T1000 (cell line): ENCODE measurements around the gene FSTL4.

Experiments
- DNase-seq: peaks from one replicate; lab custom pipeline; 2025; ENCODE audit warnings: mixed read lengths; lab: John Stamatoyannopoulos, UW

FSTL4 gene

DNA sequence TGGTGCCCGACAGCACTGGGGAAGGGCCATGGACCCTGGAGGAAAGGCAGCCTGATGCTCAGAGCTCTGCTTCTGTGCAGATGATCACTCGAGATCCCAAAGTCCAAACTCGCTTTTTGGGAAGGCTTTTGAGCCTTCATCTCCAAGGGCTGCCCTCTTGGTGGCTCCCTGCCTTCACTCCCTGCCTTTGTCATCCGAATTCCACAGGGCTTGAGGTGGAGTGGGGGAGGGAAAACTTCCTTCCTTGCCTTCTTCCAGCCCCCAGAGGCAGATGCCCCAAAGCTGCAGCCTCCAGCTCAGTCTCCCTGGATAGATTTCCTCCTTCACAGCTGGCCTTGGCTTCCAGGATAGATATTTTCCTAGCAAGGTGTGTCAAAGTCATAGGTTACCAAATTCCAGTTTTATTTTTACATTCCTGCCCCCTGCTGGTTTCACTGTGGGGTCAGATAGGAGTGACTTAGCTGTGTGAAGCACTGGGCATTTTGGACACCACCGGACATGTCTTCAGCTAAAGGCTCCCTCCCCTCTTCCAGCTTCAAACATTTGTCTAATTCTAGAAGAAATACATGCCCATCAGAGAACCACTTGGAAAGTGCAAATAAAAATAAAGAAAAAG, 292.3 kb downstream of the FSTL4 start:
- no peak for DNase-seq

DNA sequence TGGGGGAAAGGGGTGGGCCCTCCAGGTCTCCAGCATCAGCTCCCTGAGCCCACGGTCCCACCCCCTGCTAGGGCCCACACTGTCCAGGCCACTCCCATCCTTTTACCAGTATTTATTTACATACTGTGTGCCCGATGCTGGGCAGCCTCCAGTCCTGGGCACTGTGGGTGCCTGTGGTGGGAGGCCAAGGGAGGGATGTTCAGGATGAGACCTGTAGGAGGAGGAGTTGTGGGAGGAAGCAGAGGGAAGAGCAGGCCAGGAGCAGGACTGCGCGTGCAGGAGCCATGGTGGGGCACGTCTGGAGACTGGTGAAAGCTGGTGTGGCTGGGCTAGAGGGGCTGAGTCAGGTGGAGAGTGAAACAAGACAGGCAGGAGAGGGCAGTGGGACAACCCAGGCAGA, 293.1 kb downstream of the FSTL4 start:
- DNase-seq = no peak

DNA sequence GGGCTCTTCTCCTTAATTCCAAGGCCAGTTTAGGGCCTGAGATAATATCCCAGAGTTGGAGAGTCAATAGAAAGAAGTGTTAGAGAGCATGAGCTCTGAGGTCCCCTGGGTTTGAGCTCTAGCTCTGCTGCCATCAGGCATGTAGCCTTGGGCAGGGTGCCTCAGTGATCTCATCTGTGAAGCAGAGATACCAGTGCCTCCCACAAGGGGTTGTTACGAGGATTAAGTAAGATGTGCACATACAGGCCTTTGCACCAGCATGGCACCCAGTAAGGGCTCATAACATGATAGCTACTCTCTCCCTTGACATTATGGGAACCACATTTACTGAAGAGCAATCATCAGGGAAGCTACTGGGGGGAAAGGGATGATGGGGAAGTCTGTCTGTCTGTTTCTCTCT, 294.8 kb downstream of the FSTL4 start:
- DNase-seq = no peak

DNA sequence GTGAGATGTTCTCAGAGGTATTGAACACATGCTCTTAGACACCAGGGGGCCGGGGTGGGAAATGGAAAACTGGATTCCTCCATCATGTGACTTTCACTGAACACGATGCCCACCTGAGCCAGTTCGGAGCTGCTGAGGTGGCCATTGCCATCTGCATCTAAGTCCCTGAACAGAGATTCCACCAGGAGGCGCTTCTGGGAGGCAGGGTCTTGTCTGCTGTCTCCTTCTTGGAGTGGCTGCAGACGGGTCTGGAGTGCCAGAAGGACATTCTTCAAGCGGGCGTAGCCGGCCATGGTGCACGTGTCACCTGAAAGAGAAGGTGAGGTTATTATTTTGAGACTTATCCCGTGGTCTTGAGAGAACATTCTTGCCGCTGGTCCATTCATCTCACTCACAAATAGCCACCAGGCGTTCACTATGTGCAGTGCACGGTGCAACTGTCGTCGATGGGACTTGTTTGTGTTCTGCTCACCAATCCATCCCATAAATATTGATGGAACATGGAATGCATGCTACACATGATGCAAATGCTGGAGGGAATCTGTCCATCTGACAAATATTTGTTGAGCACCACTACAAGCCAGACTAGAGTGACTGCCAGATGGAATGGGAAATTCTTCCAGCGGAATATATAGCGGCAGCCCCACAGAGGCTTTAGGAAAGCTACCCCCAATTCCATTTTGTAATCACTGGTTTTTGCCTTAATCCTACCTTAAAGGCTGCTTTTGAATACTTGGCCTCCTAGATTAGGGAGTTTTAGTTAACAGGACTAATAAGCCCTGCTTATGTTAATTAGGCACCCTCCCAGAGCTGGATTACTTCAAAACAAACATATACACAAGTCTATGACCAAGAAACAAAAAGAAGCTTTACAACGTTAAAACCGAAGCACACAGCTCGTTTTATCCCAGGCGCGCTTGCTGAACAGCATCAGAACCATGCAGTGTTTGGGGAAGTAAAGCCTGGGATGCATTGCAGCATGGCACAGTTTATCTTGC, 295.7 kb downstream of the FSTL4 start:
- no peak for DNase-seq

DNA sequence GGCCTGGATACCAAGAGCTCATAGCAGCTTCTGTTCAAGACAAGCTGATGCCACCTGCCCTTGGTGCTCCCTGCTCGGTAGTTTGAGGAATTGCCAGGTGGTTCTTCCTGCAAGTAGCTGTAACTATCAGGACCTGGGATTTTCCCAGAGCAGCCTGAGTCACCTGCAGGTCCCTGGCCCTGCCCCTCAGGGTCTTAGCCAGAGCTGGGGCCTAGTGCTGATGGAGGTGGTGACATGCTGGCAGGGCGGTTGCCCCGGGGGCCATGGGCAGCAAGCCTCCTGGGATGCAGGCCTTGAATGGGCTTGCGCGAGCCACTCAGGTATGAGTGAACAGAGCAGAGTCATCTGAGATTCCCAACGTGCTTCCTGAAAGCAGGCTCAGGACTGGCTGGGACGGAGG, 298.3 kb downstream of the FSTL4 start:
- DNase-seq = no peak

DNA sequence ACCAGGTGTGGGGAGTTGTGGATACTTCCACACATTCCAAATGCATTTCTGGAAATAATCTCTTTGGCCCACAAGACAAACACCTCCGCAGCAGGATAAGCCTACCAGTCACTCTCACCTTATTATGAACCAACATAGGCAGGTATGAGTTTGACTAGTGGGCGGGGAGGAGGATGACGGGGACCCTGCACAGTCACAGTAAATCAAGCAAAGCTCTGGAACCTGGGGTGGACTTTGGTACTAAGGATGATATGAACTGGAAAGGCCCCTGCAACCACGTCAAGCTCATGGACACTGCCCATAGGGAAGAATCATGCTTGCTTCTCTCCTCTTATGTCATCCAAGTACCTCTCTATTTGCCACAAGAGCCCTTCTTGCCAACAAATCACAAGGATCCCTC, 301.2 kb downstream of the FSTL4 start:
- DNase-seq = no peak

DNA sequence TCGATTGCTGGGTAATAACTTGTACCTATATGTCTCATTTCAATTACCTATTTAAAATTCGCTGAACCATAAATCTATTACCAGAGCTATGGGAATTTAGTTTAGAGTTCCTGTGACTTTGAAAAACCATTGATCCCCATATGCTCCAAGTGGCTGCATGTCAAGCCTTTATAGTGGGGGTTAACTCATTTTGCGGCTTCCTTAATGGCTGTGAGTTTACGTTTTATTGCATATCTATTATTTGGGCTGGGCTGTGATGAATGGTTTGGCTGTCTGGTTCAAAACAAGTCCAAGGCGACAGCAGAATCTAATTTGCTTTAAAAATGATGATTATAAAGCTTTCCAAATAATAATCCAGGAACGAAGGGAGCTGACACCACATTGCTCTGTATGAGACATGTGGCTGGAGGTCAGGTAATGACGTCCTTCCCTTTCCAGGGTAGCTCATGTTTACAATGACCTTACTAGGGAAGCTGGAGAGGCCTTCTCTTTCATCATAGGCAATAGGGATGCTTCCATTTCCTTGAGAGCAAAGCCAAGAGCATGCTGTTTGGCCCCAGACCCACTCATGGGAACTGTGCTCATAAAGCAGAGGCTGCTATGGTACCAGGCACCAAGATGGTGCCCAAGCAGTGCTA, 302.2 kb downstream of the FSTL4 start:
- no peak for DNase-seq

DNA sequence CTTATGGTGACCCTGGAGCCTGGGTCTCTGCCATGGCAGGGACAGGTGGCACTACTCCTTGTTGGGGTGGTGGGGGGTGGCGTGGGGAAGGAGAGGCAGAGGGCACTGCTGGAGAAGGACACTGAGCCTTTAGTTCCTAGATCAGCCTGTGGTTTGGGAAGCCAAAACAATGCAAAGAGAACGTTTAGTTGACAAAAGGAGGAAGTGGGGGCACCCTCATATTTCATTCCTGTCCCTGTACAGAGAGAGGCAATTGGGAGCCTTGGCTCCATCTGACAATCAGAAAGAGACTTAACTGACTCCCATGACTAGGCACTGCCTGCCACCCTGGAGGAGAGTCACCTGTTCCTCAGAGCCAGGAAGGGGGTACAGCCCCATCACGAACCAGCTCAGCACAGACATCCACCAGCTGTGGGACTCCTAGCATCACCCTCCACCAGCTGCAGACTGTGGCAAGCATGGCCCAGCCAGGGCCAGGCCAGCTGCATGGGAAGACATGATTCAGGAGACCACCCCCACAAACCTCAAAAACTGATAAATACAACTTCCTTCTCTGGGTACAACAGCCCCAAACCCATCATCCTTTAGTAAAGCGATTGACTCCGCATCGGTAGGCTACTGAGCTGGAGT, 303.1 kb downstream of the FSTL4 start:
- no peak for DNase-seq

DNA sequence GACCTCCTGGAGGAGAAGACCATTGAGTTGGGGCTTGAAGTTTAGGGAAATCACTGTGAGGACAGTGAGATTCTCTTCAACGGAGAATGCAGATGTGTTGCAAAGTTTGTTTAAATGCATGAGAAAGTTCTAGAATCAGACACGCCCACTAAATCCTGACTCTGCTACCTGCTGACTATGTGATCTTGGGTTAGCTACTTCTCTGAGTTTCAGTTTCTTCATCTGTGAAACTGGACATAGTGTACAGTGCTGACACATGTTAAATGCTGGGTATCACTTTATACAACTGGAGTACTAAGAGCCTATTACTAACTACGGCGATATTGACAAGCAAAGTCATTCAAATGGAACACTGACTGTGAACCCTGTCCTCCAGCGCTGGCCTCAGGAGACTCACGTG, 305.1 kb downstream of the FSTL4 start:
- no peak for DNase-seq

DNA sequence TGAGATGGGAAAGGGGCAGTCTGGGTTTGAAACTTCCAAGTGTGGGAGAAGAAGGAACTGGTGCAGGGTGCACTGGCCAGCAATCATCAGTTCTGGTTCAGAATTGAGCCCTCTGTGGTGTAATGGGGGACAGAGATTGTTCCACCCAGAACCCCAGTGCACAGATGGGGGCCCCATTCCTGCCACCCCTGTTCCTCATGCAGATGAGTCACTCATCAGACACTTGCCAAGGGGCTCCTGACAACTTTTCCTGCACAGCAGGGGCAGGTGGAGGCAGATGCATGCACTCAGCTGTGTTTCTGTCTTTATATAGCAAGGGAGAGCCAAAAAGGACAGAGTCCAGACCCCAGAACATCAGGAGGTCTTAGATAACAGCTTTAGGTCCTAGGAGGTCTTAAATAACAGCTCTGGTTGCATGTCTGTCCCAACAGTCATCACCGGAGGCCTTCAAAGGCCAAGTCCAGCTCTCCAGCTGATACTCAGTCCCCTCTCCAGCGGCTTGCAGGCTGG, 307.6 kb downstream of the FSTL4 start:
- DNase-seq = no peak

DNA sequence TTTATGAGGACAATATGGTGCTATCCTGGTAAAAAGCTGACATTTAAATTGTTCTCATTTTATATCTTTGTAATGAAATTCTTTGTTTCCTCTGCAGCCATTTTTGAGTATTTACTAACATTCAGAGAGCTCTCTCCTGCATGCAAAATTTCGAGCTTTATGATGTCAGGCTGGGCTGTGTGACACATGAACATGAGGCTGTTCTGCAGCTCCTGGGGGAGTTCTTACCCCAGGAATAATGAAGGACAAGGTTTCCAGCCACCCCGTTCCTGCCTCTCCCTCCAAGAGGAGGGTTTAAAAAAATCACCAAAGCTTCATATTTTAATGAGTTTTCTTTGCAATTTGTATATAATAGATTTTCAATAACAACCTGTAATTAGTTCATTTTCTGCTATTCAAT, 308.2 kb downstream of the FSTL4 start:
- no peak for DNase-seq

DNA sequence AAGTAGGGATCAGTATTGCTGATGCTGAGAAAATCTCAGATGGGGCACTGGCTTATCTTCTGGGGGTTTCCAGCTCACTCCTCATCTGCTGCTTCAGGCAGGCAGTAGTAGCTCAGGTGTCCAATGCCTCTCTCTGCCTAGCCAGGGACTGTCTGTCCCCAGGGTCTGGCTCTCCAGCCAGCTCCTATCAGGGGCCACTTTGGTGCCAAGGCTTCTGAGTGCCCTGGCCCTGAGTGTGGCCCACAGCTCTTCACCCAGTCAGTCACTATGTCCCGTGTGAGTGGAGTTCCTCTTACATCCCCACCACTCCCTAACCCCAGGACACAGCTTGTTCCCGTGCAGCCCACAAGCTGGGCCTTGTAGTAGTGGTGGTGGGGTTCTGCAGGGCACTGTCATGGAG, 309.0 kb downstream of the FSTL4 start:
- DNase-seq = no peak

DNA sequence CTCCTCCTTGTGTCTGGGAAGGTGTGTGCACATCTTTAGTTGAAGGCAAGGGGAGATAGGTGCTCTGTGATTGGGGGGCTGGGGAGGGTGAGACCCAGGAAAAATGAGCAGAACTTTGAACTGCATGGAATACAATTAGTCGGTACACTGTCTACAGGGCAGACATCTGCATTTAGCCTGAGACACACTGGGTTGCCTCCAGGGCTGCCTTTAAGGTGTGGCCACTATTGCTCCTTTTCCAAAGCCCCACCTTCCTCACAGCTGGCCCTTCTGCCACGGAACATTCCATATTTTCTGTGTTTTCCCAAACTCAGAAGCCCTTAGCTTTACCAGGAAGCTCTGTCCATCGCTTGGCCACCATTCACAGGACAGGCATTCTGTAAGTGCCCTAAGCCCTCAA, 312.6 kb downstream of the FSTL4 start:
- DNase-seq = no peak

DNA sequence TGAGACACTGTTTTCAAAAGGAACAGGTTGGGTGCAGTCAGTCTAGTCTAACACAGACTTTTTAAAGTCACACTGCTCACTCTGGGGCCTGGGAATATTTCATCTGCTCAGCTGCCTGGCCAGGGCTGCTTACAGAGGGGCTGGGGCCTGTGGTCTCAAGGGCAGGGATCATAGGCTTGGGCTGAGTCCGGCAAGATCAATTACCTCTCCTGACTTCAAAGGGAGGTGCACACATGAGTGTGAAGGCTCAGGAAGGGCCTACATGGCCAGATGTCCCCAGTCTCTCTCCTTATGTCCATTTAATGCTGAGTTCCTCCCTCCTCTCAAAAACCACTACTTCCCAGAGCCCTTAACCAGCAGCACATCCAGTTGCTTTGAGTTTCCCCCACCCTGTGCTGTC, 313.3 kb downstream of the FSTL4 start:
- DNase-seq = no peak

DNA sequence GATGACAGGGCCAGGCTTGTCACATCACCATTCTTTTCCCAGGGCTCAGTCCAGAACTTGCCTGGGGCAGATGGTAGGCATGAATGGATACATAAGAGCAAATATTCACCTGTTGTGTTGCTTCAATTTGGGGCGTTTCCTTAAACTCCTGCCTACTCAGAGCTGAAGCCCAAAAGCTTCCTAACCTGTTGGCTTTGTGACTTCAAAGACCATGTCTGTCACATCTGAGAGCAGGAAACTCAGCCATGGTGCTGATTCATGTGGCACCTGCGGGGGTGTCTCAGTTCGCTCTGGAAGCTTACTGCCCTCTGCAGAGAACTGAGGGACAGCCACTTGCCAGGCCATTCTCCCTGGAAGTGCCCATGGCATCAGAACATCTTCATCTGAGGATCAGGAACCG, 313.9 kb downstream of the FSTL4 start:
- DNase-seq = no peak

DNA sequence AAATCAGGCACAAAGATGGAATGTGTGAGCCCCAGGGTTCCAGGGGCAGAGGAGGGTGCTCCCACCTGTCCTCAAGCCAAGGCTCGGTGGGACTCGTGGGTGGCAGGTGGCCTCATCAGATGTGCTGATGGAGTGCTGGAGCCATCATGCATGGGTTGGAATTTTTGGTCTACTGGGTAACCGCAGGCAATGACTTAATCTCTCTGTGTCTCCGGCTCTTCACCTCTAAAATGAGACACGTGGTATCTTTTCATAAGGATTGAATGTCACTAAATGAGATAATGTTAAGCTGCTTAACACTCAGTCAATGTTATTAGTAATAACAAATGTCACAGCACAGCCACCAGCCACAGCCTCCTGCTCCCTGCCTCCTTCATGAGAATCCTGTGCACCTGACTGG, 315.0 kb downstream of the FSTL4 start:
- DNase-seq = no peak

DNA sequence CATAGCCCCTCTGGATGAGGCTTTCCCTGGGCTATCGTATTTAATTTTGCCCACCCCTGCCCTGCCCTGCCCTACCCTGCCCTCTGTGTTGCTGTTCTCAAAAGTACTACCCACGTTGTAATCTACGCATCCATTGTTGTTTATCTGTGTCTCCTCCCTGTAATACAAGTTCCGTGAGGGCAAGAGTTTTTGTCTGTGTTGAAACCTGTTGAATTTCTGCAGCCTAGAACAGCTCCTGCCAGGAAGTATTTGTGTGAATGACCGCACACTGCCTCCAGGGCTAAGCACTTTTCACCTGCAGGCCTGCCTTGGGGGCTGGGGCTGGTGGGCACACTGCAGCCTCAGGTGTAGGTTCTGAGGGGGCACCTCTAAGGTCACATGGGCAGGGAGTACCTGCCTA, 315.7 kb downstream of the FSTL4 start:
- no peak for DNase-seq

DNA sequence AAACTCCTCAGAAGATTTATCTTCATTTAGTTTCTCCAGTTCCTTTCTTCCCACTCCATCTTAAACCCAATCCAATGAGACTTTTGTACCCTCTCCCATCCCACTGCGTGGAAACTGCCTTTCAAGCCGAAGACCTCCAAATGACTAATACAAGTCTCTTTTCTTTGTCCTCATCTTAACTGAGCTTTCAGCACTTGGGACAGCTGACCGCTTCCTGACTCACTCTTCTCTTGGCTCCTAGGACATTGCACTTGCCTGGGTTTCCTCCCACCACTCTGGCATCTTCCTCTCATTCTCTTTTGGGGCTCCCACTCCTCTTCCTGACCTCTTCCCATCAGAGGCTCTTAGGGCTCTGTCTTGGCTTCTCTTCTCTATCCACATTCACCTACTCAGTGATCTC, 316.8 kb downstream of the FSTL4 start:
- DNase-seq = no peak

DNA sequence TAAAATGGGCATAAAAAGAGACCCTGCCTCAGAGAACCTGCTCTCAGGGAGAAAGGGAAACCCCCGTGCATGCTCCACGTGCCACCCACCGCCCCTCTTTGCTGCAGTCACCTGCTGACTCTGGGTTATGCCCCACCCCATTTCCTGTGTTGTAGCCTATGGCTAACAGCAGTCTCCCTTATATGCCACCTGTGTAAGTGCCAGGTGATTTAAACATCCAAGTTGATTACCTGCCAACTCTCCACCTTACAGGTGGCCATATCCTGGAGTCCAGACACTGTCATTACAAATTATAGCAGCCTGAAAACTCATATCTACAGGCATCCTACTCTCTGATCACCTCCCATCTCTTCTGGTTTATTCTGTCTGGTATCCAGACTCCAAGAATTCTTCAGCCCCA, 318.0 kb downstream of the FSTL4 start:
- no peak for DNase-seq

DNA sequence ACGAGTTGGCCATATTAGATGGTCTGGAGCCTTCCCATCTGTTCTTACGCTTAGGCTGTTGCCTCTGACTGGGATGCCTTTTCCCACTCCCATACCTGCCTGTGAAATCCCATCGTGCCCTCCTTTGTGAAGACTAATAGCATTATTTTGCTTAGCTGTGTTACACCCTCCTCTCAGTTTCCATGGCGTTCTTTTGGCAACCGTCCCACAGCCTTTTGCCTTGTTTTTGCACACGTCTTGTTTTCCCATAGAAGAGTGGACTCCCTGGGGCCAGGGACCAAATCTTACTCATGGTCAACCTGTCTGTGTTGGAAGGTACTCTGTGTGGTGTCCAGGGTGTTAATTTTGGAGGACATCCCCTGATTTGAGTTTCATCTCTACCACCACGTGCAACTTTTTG, 318.4 kb downstream of the FSTL4 start:
- DNase-seq = no peak

DNA sequence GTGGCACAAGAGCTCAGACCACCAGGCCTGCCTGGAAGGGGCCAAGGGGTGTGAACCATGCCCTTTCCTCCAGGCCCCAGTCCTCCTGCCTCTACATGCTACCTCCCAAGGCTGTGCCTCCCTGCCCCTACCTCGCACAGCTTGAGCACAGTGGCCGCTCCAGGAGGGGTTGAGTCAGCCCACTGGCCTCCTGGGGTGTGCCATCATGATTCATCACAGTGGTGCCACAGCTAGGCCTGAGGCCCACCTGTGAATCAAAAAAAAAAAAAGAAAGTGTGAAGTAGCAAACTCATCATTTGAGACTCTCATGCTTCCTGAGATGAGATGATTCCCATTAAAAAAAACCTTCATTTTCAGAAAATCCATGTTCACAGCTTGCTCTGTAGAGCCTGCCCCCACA, 320.0 kb downstream of the FSTL4 start:
- peak; percentile 64 for DNase-seq

DNA sequence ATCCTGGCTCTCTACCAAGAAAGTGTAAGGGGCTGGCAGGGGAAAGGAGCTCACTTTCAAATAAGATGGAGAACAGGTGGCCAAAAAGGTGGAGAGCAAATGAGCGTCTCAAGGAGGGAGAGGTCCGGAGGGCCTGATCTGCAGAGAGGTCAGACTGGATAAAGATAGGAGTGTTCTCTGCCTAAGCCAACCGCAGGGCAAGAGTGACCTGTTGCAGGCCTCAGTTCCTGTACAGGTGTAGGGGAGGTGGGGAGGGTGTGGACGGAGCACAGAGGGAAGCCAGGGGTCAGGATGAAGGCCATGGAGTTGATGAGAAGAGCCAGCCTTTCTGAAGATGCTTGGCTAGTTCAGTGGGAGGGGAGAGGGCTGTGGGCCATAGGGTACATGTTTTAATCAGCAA, 320.8 kb downstream of the FSTL4 start:
- DNase-seq = no peak
